Kidney (tissue), 14 donors: ENCODE results near the gene CYP11A1. TPM values are rescaled to one million over a fixed set of nuclear protein-coding genes. Genes with fewer than 3 reads are reported as not detected.

ENCODE experiments used
- DNase-seq, 5 donors: peaks; one replicate each; pipeline ENCODE4 v3.0.0-alpha.2; 2013 to 2020
- FAIRE-seq: peaks from 2 replicates; lab custom pipeline; 2012; peaks lifted over from hg19 to GRCh38; lab: Jason Lieb, UNC
- H3K27ac ChIP-seq, 2 donors: one replicate each; pipeline ENCODE4 v1.7.0; 2013; ENCODE audit warnings: low read depth in 2 of 2, low read length in 2 of 2, inconsistent platforms in 1 of 2
- H3K27me3 ChIP-seq: one replicate; pipeline ENCODE4 v1.7.1; 2013; ENCODE audit warnings: low read length, inconsistent platforms; ENCODE audit not compliant: control insufficient read depth, insufficient read depth
- H3K36me3 ChIP-seq, 3 donors: one replicate each; pipeline versions ENCODE4 v1.7.0 to v1.7.1; 2013; ENCODE audit warnings: low read length in 3 of 3, control low read depth in 1 of 3, inconsistent platforms in 1 of 3; ENCODE audit not compliant: insufficient read depth in 3 of 3, control insufficient read depth in 2 of 3
- H3K4me1 ChIP-seq, 3 donors: one replicate each; pipeline versions ENCODE4 v1.7.0 to v1.7.1; 2013; ENCODE audit warnings: low read length in 3 of 3, inconsistent platforms in 1 of 3, low read depth in 1 of 3; ENCODE audit not compliant: control insufficient read depth in 2 of 3, insufficient read depth in 2 of 3
- H3K4me3 ChIP-seq, 3 donors: one replicate each; pipeline versions ENCODE4 v1.7.0 to v1.8.1; 2013; ENCODE audit warnings: low read length in 3 of 3, control low read depth in 1 of 3, inconsistent platforms in 1 of 3
- H3K9ac ChIP-seq, 3 donors: one replicate each; pipeline versions ENCODE4 v1.7.0 to v1.7.1; 2013; ENCODE audit warnings: low read length in 3 of 3, control low read depth in 1 of 3, inconsistent platforms in 1 of 3
- H3K9me3 ChIP-seq, 3 donors: one replicate each; pipeline versions ENCODE4 v1.7.0 to v1.7.1; 2013; ENCODE audit warnings: low read length in 3 of 3, control low read depth in 1 of 3, inconsistent platforms in 1 of 3; ENCODE audit not compliant: control insufficient read depth in 2 of 3, insufficient read depth in 1 of 3
- CTCF ChIP-seq: IDR thresholded peaks from 3 replicates; pipeline ENCODE4 v1.5.1; 2012; ENCODE audit warnings: mild to moderate bottlenecking, moderate library complexity, borderline replicate concordance; ENCODE audit not compliant: insufficient read depth; ENCODE audit errors: extremely low read depth
- intact Hi-C: fragments of 100-400 bp; cut with DNase I; formaldehyde crosslinking; loops from one replicate; pipeline ENCODE4 v1.11.1; 2022
- polyA plus RNA-seq: library from polyadenylated mRNA; stranded (reverse); fragments of 350-450 nt; fragmentation: Illumina TruSeq; extraction: RNeasy Lipid Tissue Mini Kit (QIAGEN cat#74804); gene quantifications from one replicate; pipeline ENCODE4 v1.2.3, GENCODE V29; 2014; ENCODE audit warnings: low read depth, low replicate concordance; ENCODE audit not compliant: insufficient read depth
- total RNA-seq: library from RNA; stranded (reverse); fragmentation: NEBNext Ultra II Directional; extraction: Animal tissue kit (Norgen Biotek cat#: 25700); gene quantifications from one replicate; pipeline ENCODE4 v1.2.1, GENCODE V29; 2021
- donor health status: control.
- donor health status: control.
- donor health status: control.
- donor health status: control.
- donor health status: control.
- donor health status: DM: yes; HTN: yes; CAD: no.
- donor health status: Normal renal cell carcinoma (clear cell type).

CYP11A1 gene
- total and polyA plus RNA-seq, 2 donors from 2014 or later: 0.13 to 2.7 TPM

- intact Hi-C loops: loop anchor here (10.0 kb wide), 1 partner anchor 260 kb away; no protein-coding TSS in a partner anchor
- no peak overlapping the region for H3K4me3 ChIP-seq
- no peaks in the 10 kb centered on the region for H3K9me3 ChIP-seq
- DNase-seq: peak; percentile 84 to 92 (median 87)
- H3K27ac ChIP-seq: no peak overlapping the region
- H3K9ac ChIP-seq: no peak overlapping the region
- H3K4me1 ChIP-seq: peaks cover 0 to 12% (median 6%) of the 10 kb centered on the region in 3 donors
- H3K27me3 ChIP-seq: no peaks in the 10 kb centered on the region
- FAIRE-seq: no peak
- no peaks in the 10 kb centered on the region for H3K36me3 ChIP-seq
- TF ChIP-seq CTCF: peak; percentile 88
Observed at GRCh38 chr15:74375303-74375693, 7.9 kb upstream of the CYP11A1 start.

- Histone ChIP-seq H3K27ac (no peak overlapping the region), H3K36me3 (no peaks in the 10 kb centered on the region), H3K4me3 (peak overlapping the region; percentile 33 to 65 (median 37)), H3K9me3 (no peaks in the 10 kb centered on the region), H3K4me1 (peaks cover 0 to 12% (median 6%) of the 10 kb centered on the region in 3 donors), H3K27me3 (no peaks in the 10 kb centered on the region), H3K9ac (peak overlapping the region in 1 of 3 donors; percentile 26)
- intact Hi-C loops: loop anchor here (10.0 kb wide), 1 partner anchor 260 kb away; no protein-coding TSS in a partner anchor
- TF ChIP-seq CTCF: no peak
- DNase-seq (peak in 1 of 5 donors; percentile 34), FAIRE-seq (no peak)
Observed at GRCh38 chr15:74374648-74375302, 7.3 kb upstream of the CYP11A1 start.

DNA sequence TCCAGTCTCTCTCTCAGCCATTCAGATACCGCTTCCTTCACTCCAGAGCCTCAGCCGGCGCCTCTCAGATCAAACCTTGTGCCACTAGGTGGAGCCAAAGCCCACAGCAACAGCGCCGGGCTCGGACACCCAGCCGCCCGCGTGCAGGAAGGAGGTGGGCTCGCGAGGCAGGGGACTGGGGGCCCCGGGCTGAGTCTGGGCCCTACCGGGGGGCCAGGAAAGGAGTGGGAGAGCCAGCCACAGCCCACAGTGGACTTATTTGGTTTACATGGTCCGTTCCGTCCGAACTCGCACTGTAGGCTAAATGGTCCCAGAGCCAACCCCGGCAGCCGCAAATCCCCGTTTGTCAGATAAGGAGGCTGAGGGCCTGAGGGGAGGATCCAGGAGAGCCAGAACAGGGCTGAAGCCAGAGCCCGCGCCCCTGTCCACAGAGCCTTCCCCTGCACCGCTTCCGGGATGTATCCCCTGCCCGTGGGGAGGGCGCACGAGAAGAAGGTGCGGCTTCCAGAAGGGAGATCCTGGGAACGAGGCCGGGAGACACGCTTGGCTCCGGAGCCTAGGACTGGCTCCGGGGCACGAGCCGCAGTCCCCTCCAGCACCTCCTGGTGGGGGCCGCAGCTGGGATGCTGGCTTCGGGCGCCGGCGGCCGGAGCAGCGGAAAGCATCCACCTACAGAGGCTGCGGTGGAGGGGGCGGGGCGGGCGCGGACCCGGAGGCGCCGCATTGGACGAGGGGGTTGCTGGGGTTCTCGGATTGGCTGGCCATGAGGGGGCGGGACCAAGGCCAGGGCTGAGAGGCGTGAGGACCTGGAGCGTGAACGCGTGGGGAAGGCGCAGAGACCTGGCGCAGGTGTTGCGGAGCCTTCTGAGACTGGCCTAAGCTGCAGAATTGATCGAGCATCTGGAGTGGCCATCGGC lies 6.5 kb upstream of the CYP11A1 start:
- peak overlapping the region; percentile 37 to 65 (median 57) for H3K4me3 ChIP-seq
- peak overlapping the region in 2 of 3 donors; percentile 26 to 27 for H3K9ac ChIP-seq
- intact Hi-C loops: loop anchor here (10.0 kb wide), 1 partner anchor 261 kb away; no protein-coding TSS in a partner anchor
- H3K27me3 ChIP-seq: no peaks in the 10 kb centered on the region
- no peaks in the 10 kb centered on the region for H3K9me3 ChIP-seq
- DNase-seq (peak; percentile 94 to 97 (median 96)), FAIRE-seq (no peak)
- no peaks in the 10 kb centered on the region for H3K36me3 ChIP-seq
- peak; percentile 91 for TF ChIP-seq CTCF
- H3K4me1 ChIP-seq: peaks cover 0 to 12% (median 6%) of the 10 kb centered on the region in 3 donors
- no peak overlapping the region for H3K27ac ChIP-seq
